HG02763 (cell line): ENCODE measurements around the gene CRHR1.

Experiments
- ATAC-seq: cut with Tn5 transposase; IDR thresholded peaks from one replicate; pipeline ENCODE4 v1.9.1; 2021; ENCODE audit warnings: mild to moderate bottlenecking, moderate library complexity; ENCODE audit not compliant: unreplicated experiment

CRHR1 gene

DNA sequence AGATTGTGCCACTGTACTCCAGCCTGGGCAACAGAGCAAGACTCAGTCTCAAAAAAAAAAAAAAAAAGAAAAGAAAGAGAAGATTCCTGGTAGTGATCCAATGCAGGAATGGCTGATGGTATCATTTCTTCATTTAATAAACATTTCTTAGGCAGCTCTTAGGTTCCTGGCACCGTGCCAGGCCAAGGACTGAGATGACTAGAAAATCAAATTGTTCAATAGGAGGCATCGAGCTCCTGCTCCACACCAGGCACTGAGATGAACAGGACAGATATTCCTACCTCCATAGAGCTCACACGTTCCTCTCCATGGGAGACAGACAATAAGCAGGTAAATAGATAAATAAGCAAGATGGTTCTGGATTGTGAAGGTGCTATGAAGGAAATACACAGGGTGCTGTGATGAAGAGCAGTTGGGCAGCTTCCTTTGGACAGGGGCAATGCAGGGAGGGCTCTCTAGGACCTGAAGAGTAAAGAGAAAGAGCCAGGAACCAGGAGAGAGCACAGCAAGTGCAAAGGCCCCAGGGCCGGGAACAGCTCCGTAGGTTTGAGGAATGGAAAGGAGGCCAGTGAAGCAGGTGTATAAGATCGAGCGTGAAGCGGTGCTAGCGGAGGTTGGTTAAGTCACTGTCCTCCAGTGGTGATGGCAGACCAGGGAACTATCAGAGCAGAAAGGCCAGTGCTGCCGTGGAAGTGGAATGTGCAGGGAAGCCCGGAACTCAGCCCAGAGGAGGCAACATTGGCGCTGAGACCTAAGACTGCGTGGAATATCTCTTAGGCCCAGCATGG is 26.5 kb upstream of the CRHR1 start:
- no peak for ATAC-seq

DNA sequence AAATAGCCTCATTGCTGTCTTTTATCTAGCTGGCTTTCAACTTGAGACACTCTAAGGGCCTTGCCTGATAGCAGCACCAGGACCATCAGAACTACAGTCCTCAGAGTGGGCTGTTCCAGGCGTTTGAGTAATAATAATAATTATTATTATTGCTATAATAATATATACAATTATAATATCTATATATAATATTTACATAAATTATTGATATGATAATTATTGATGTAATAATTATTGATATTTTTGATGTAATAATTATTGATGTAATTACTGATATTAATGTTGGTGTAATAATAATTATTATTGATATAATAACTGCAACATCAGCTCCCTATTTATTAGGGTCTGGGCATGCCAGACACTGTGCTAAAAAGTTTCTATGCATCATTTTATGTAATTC is 25.6 kb upstream of the CRHR1 start:
- no peak for ATAC-seq

DNA sequence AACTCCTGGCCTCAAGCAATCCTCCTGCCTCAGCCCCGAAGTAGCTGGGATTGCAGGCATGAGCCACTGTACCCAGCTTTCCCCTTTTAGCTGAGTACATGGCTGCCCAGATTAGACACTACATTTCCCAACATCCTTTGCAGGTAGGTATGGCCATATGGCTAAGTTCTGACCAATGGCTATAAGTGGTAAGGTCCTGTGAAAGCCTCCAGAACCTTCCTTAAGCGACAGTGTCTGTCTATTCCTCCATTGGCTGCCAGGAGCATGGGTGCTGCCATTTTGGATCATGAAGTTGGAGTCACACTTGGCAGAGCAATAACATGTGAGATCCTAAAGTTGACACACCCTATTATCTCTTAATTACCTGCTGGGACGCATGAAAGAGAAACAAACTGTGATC is 24.4 kb upstream of the CRHR1 start:
- ATAC-seq, result no peak

DNA sequence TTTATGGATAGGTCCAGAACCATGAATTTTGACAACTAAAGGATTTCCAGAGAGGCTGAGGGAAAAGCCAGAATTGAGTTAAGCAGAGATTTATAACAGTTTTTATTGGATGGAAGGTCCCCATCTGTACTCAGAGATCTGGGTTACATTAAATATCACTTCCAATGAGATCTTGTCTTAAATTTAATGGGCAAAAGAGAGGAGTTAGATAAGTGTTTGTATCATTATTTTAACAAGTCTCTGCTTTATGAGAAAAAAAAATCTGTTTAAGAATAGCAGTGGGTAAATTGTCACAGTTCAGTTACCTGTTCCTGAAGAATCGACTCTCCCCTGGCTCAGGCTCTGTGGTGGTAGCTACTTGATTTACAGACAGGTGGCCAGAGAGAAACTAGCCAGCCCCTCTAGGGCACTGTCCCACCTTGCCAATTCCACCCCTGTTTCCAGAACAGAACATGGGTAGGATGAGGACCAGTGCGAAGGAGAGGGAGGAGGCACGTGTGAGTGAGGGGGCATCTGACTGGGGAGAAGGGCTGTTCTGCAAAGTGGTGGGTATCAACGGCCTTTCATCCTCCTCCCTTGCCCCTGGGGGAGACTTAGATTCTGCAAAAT is 22.1 kb upstream of the CRHR1 start:
- ATAC-seq, result no peak

DNA sequence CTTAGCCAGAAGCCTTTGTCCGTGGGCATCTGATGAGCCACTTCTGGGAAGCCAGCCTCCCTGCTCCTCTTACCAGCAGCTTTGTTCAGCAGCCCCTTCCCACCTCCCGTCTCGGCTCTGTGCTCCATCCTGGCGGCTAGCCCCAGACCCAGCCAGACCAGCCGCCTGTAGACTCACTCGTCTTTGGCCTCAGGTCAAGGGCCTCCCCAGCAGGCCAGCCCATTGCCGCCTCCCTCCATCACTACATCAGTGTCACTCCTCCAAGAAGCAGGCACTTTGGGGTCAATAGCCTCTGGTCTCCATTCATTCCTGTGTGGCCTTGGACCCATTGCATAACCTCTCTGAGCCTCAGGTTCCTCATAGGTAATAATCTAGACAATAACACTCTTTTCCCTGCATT is 20.9 kb upstream of the CRHR1 start:
- ATAC-seq, result no peak

DNA sequence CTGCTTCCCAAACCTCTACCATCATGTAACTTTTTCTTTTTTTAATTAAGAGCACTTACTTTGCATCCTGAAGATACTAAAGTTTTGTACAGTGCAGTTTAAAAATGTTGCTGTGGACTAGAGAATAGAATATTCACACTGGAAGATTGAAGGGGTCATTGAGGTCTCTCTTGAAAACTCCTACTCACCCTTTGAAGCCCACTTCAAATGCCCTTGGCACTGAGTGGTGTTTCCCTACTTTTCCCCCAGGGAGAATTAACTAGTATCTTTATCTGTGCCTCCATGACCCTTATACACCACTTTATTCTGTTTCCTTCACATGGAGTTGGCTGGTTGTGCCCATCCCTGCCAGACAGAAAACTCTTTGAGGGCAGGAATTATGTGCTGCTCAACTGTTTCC is 19.6 kb upstream of the CRHR1 start:
- ATAC-seq, result no peak

DNA sequence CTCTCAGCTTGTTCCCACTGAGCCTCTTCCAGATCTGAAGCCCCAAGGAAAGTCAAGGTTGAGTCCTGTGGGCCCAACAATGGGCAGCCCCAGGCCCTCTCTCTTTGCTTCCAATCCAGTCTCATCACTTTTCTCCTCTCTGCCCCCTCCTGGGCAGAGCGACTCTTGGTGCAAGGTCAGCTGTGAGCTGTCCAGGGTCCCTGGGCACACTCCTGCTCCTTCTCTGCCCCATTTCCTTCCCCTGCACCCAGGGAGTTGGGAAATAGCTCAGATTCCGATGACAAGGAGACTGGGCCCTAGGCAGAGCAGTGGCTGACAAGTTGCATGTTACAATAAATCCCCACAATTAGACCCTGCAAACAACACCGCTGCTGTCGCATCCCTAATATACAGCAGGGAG is 16.1 kb upstream of the CRHR1 start:
- ATAC-seq, result no peak

DNA sequence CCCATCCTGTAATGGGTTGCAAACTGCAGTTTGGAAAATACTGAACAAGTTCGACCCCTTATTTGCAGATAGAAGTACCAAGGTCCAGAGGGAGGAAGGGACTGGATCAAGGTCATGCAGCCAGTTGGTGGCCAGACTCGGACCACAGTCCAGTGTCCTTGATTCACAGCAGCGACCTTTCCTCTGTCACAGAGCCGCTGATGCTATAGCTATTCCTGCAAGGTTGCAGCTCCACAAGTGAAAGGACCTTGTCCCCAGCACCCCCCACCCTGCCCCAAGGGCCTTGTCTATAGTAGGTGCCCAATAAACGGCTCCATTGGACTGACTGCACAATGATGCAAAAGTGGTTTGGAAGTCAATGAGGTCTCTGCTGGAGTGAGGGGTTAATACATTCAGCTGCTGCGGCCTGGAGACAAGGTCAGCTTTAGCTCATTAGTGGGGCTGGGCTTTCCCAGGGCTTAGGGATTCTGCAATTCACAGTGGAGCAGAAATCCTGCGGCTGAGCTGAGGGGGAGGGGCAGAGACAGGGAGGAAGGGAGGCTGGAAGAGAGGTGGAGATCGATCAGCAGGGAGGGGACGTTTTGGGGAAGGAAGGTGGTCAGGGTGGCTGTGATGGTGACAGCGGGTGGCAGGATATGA is 13.4 kb upstream of the CRHR1 start:
- ATAC-seq, result no peak

DNA sequence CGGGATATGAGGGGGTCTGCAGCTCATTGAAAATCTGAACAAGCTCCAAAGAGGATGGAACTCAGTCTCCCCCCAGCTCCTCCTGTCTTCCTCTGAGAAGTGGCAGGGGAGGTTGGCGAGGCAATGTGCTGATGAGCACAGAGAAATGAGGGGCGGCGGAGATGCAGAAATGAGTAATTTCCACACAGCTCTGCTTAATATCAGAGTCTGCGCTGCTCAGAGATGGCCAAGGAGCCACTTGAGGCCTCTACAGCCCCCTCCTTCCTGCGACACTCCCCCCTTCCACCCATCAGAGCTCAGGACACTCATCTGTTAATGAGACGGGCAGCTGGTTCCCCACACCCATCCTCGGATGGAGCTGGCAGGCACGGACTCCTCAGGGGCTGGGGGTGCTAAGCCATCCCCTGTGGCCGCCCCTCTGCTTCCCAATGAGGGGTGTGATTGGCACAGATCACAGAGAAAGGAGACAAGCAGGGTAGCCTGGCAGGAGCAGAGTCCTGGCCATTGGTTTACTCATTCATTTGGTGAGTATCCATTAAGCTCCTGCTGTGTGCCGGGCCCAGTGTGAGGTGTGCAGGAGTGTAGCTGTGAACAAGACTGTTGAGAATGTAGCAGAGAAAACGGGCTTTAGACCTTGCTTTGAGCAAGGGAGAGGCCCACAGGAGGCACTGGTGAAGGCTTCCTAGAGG is 12.7 kb upstream of the CRHR1 start:
- no peak for ATAC-seq

DNA sequence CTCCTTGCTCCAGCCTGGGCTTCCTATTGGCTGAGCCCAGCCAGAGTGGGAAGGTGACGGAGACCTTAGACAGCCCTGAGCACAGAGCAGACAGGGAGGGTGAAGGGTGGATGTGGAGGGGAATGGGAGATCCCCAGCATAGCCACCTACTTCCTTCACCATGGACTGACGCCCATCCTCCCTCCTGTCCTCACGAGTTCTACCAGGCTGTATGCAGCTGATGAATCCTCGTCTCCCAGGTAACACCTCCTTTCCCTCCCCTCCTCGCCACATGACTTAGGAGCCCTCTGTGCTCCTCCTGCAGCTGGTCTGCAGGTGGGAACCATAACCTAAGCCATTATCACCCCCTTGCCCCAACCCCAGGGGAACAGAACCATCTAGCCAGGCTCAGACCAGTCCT is 9.0 kb upstream of the CRHR1 start:
- no peak for ATAC-seq

DNA sequence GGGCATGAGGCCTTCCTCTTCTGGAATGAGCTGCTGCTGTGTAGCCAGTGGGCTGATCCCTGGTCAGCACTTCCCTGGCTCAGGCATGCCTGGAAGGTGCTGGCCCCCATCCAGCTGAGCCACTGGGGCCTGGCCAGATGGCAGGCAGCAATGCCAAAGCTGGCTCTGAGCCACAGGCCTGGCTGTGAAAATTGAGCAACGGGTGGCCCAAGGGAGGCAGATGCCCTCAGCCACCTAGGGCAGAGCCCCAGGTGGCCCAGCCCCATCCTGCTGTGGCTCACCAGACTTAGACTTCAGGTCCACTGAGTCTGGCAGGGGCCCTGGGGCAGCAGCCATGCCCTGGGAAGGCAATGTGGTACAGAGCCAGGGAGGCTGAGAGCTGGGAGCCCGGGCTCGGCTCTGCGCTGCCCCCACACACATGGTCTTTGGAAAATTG is 8.5 kb upstream of the CRHR1 start:
- ATAC-seq, result no peak

DNA sequence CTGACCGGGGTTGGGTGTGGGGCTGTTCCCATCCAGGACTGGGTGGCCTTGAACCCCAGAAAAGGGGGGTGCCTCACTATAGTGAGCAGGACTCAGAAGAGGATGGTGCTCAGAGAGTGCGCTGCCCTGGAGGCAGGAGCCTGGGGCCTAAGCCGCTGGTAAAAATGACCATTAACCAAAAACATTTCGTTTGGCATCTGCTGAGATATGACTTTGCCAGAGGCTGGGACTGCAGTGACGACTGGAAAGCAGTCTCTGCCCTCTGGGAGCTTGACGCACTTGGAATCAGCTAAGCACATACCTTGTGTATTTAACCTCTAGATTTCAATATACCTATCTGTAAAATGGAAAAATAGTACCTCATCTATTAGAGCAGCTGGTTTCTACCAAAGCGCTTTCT is 7.2 kb upstream of the CRHR1 start:
- no peak for ATAC-seq

DNA sequence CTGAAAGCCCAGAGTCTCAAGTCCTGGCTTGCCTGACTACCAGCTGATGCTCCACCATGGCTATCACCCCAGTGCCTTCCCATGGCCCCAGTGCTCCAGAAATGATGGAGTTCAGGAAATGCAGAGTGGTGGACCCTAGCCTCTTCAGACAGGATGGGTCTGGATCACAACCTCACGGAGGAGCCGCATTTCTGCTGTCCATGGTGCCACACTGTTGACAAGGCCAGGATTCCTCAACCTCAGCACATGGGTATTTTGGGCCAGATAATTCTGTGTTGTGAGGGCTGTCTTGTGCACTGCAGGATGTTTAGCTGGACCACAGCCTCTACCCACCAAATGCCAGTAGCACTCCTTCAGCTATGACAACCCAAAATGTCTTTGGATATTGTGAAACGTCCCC is 6.7 kb upstream of the CRHR1 start:
- ATAC-seq, result no peak

DNA sequence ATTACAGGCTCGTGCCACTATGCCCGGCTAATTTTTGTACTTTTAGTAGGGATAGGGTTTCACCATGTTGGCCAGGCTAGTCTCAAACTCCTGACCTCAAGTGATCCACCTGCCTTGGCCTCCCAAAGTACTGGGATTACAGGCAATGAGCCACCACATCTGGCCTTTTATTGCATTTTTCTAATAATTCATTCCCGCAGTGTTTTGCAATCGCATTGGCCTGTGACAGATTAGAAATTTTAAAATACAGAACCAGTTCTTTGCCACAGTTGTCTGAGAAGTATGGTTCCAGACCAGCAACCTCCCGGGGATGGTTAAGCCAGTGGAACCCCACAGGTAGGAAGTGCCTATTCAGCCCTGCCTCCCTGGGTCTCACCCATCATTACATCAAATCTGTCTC is 3.2 kb upstream of the CRHR1 start:
- no peak for ATAC-seq

DNA sequence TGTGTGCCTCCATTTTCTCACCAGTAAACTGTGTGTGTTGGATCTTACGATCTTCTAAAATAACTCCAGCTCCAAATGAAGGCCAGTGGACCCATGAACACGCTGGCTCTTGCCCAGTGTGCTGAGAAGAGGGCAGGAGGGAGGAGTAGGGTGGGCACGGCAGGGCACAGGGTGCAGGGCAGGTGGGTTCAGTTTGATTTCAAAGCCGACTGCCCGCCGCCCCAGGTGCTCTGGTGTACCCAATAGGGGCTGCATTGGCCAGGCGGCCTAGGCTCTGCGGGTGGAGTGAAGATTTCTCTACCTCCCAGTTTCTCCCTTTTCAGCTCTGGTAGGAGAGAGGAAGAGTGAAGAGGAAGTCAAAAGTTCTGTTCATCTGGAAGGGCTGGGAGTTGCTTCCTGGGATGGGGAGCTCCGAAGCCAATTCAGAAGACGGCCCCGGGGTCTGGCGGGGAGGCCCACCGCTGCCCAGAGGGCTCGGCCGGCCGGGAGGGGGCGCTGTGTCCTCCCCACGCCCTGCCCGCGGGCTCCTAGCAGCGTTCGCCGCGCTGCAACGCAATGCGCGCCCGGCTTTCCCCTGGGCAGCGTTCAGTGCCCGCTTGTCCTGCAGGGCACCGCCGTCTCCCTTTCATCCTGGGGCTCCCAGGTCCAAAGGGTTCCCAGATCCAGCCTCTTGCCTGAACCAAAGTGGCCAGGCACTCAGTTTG is 1.1 kb upstream of the CRHR1 start:
- no peak for ATAC-seq

DNA sequence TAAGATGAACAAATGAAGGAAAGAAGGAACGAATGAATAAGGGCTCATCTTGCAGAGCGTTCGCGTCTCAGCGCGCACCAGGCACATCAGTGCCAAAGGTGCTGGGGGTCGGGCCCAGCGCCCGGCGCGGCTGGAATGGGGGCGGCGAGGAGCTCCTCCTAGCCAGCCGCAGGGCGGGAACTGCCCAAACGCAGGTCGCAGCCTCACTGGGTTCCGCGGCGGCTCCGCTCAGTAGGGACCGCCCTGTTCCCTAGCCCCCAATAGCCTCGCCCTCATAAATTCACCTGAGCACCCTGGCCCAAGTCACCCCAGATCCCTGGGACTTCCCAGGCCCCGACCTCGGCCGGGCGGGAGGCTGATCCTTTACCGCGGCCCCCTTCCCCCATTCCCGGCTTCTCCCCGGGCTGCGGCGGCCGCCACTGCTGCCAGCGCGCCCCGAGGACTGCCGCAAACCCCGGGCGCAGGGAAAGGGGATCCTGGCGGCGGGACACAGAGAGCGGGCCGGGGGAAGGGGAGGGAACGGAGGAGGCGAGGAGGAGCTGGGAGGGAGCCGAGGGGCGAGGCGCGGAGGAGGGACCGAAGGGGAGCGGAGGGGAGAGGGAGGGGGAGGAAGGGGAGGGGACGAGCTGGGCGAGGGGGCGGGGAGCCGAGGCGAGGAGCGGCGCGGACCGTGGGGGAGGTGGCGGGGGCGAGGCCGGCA is 377 bp upstream of the CRHR1 start:
- ATAC-seq, result no peak

DNA sequence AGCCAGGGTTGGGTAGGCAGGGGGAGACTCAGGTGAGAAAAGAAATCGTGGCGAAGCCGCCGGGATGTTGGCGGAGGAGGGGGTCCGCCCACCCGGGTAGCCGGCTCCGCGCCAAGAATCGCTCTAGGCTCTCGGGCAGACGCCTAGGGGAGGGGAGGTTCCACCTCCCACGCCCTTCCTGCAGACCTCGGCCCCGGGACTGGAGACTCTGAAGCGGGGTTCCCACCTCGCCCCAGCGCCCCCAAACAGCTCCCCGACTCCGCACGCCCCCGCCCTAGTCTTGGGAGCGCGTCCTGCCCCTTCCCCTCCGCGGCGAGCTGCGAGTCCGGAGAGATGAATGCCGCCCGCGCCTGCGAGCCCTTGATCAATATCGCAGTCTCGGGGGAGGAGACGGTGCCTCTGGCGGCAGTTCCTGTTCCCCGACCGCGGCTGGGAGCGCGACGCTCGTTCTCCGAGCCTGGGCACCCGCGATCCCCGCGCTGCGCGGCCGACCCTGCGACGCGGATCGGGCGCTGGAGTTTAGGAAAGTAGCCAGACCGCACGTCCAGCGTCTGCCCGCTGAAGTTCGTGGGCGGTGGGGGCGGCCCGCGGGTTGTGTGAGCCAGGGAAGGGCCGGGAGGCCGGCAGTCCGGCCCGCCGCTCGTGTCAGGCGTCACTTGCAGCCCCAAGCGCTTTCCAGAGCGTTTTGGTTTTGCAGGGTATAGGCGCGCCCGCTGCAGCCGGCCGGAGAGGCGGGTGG is 790 bp downstream of the CRHR1 start:
- no peak for ATAC-seq

DNA sequence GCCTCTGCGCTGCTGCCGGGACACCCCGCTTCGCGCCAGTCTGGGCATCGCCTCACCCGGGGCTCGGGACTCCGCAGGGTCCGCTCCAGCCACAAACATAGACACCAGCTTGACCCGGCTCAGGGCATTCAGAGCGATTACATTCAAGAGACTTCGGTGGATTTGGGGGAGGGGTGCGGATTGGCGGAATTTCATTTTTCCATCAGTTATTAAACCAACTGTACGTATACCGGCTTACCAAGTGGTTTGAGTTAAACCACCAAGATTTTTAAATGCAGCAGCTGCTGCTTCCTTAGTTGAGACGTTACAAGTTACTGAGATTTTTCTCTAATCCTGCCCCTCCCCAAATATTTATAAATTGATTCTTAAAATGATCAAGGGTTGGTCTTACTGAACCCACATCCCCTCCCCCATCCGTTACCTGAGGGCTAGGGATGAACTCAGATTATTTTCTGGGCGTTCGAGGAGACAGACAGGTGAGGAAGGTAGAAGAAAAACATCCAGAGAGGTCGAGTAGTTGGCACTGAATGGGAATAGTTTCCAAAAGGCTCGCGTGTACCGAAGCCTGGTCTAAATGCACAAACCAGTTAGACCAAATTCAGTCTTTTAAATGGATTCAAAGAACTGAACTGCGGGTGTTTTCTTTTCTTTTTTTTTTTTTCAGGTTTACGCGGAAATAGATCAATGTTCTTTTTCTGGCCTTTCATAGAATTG is 1.5 kb downstream of the CRHR1 start:
- ATAC-seq, result no peak

DNA sequence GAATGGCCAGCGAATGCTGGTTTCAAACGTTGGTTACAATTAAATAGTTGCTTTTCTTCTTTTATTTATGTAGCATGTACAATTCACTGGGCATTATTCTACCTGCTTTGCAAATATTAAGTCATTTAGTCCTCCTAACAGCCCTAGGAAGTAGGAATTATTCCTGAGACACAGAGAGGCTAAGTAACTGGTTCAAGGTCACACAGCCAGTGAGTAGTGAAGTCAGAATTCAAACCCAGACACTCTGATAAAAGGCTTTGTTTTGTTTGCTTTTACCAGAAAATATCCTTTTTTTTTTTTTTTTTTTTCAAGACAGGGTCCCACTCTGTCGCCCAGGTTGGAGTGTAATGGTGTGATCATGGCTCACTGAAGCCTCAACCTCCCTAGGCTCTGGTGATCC is 2.2 kb downstream of the CRHR1 start:
- no peak for ATAC-seq
